Heart right ventricle (tissue), 16 donors: Measurements from ENCODE around the gene TMEM9. TPM values are rescaled to one million over a fixed set of nuclear protein-coding genes. Genes with fewer than 3 reads are reported as not detected.

Experiments
- ATAC-seq, 8 donors: fragments of 200-7000 bp; cut with Tn5 transposase; one replicate each; pipeline ENCODE4 v1.9.1; 2020; ENCODE audit warnings: mild to moderate bottlenecking in 8 of 8, moderate library complexity in 8 of 8, moderate number of reproducible peaks in 1 of 8
- DNase-seq, 2 donors: peaks; one replicate each; pipeline ENCODE4 v3.0.0-alpha.2; 2020
- H3K27ac ChIP-seq, 10 donors: fragments of 200-600 bp; sonication (generic) in 2 of 10; one replicate each; pipeline versions ENCODE4 v1.5.0 to v1.8.0; 2020 to 2022; ENCODE audit warnings: mild to moderate bottlenecking in 3 of 10
- H3K27me3 ChIP-seq, 7 donors: fragments of 200-600 bp; one replicate each; pipeline ENCODE4 v1.8.0; 2021 to 2022; ENCODE audit warnings: mild to moderate bottlenecking in 2 of 7
- H3K36me3 ChIP-seq, 9 donors: fragments of 200-600 bp; sonication (generic) in 1 of 9; one replicate each; pipeline versions ENCODE4 v1.5.0 to v1.8.0; 2020 to 2022; ENCODE audit warnings: mild to moderate bottlenecking in 2 of 9
- H3K4me1 ChIP-seq, 9 donors: fragments of 200-600 bp; sonication (generic) in 1 of 9; one replicate each; pipeline versions ENCODE4 v1.5.0 to v1.8.0; 2020 to 2022; ENCODE audit warnings: mild to moderate bottlenecking in 4 of 9
- H3K4me3 ChIP-seq, 10 donors: fragments of 200-600 bp; sonication (generic) in 2 of 10; one replicate each; pipeline versions ENCODE4 v1.5.0 to v1.8.0; 2020 to 2022; ENCODE audit warnings: mild to moderate bottlenecking in 7 of 10, moderate library complexity in 2 of 10
- H3K9me3 ChIP-seq, 11 donors: fragments of 200-600 bp in 10 of 11; sonication (generic) in 2 of 11; one replicate each; pipeline versions ENCODE4 v1.5.0 to v1.8.0; 2013 to 2022; ENCODE audit warnings: mild to moderate bottlenecking in 2 of 11, control low read depth in 1 of 11, moderate library complexity in 1 of 11
- WGBS, 2 donors: extraction: QIAGEN DNeasy Blood & Tissue Kit; methylation state at CpG; one replicate each; pipeline ENCODE4 v1.1.7; 2013; ENCODE audit warnings: inconsistent platforms in 1 of 2; 5-methylcytosine and 5-hydroxymethylcytosine counted together
- intact Hi-C, 10 donors: fragments of 100-400 bp; cut with DNase I; formaldehyde crosslinking; loops; one replicate each; pipeline versions ENCODE4 v1.11.1 to v1.14.2; 2022
- polyA plus RNA-seq, 2 donors: library from polyadenylated mRNA; stranded (reverse); fragments of 200-250 nt; gene quantifications; one replicate each; pipeline ENCODE4 v1.2.3, GENCODE V29; 2013
- total RNA-seq, 10 donors: library from RNA; stranded (reverse); fragmentation: NEBNext Ultra II Directional in 3 of 10; extraction: Animal tissue kit (Norgen Biotek cat#: 25700) in 3 of 10; gene quantifications; one replicate each; pipeline versions ENCODE4 v1.2.1 to v1.2.4, GENCODE V29; 2021 to 2023
- TF ChIP-seq, protein P1 (sequence below), 9 donors: fragments of 200-600 bp; sonication (generic) in 2 of 9; IDR thresholded peaks; one replicate each; pipeline versions ENCODE4 v1.5.0 to v1.8.0; 2021 to 2022; ENCODE audit warnings: antibody characterized with exemption in 9 of 9, mild to moderate bottlenecking in 5 of 9, moderate library complexity in 1 of 9
- donor health status: Arrhythmogenic right ventricular cardiomyopathy.
- donor health status: ischemic (EF 13 %, LVEDD 7.1; RV severe dilation, severe dysfunction).
- donor health status: healthy with polysubstance abuse.
- donor health status: DM: no; HTN: yes; CAD: no.
- donor health status: DM: no; HTN: no; CAD: no.
- donor health status: ischemic (EF 25% LVEDD 6.9; RV normal size, moderate dysfunction).
- donor health status: ischemic (EF 25% LVEDD 5.7; RV mildly dilated, moderate dysfunction).
- donor health status: healthy.
- donor health status: DM: yes; HTN: yes; CAD: no.
- donor health status: Ischemic cardiomyopathy.
- donor health status: ischemic (EF 35%, LVEDD 5.7; RV mildly dilated, moderate dysfunction).
- donor health status: nonischemic (EF 11% LVEDD 7.7; RV severe dilation, severe dysfunction).
- donor health status: DM: yes; HTN: yes; CAD: no.
- donor health status: PGD.
- donor health status: ischemic (EF 29% LVEDD 5.4; RV normal size, mild dysfunction).
- donor health status: nonischemic (EF 23%, LVEDD 6.1; RV moderate dilation, normal function).

Gene TMEM9
- total and polyA plus RNA-seq, 12 donors = 19.6 to 49.6 (median 25.4) TPM

DNA sequence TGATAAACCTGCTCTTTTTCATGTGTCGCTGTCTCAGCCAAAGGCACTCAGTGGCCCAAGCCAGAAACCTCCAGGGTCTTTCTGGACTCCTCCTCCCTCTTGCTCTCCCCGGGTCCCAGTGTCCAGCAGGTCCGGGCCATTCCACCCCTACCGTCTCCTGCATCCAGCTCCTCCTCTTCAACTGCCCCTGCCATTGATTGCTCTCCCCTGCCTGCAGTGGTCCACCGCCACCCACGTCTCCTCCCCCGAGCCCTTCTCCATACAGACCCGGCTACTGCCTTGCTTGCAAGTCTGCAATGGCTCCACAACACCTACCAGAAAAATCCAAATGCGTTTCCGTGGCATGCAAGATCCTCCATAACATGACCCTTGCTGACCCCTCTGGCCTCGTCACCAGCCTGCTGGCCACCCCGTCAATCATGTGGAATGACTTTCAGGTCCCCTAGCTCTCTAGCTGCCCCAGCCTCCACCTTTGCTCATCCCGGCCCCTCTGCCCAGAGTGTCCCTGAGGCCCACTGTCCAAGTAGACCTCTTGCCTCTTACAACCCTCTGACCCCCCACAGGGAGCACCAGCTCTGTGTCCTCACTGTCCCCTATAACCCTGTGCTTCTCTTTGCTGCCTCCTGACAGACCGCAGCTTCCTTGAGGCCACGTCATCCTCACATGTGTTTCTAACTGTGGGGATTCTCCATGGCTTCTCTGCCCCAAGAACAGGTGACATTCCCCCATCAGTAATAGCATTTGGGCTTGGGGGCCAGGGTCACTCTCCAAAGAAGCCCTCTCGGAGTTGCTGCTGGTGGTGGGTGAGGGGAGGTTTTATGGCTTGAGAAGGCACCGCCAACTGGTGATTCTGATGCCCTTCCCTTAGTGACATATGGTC lies 57.1 kb downstream of the TMEM9 start:
- H3K9me3 ChIP-seq = no peaks in the 10 kb centered on the region
- intact Hi-C loops = loop anchor here in 1 of 10 donors (10.0 kb wide), 1 partner anchor 118 kb away; no protein-coding TSS in a partner anchor
- no peaks in the 10 kb centered on the region for H3K4me1 ChIP-seq
- ATAC-seq = no peak
- H3K27ac ChIP-seq = no peak overlapping the region
- TF ChIP-seq, protein P1, sequence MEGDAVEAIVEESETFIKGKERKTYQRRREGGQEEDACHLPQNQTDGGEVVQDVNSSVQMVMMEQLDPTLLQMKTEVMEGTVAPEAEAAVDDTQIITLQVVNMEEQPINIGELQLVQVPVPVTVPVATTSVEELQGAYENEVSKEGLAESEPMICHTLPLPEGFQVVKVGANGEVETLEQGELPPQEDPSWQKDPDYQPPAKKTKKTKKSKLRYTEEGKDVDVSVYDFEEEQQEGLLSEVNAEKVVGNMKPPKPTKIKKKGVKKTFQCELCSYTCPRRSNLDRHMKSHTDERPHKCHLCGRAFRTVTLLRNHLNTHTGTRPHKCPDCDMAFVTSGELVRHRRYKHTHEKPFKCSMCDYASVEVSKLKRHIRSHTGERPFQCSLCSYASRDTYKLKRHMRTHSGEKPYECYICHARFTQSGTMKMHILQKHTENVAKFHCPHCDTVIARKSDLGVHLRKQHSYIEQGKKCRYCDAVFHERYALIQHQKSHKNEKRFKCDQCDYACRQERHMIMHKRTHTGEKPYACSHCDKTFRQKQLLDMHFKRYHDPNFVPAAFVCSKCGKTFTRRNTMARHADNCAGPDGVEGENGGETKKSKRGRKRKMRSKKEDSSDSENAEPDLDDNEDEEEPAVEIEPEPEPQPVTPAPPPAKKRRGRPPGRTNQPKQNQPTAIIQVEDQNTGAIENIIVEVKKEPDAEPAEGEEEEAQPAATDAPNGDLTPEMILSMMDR (IDR thresholded peaks at IDR 0.05) = no peak
- H3K4me3 ChIP-seq = no peak overlapping the region
- no peak for DNase-seq
- WGBS, 2 donors = 84 to 88% methylated on average over 17 of the region's 17 CpGs
- no peaks in the 10 kb centered on the region for H3K36me3 ChIP-seq
- H3K27me3 ChIP-seq = peaks cover 0 to 11% (median 0%) of the 10 kb centered on the region in 7 donors

DNA sequence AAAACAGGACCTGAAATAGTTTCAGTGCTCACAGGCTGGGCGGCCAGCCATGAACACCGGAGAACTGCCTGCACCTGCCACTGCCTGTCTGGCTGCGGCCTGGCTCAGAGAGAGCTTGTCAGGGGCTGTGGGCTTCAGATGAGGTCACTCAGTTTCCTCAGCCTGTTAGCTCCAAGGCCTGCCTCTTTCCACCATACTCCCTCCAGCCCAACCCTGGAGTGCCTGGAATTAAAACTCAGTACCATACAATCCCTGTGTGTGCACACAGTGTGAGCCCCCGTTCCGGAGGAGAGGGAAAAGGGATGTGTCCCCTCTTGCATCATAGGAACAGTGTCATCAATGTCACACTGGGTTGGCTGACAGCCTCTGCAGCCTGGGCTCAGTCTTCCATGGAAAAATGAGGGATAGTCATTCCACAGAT lies 58.2 kb downstream of the TMEM9 start:
- Histone ChIP-seq H3K27ac (no peak overlapping the region), H3K27me3 (peaks cover 0 to 8% (median 0%) of the 10 kb centered on the region in 7 donors), H3K4me1 (no peaks in the 10 kb centered on the region), H3K4me3 (no peak overlapping the region), H3K36me3 (no peaks in the 10 kb centered on the region), H3K9me3 (no peaks in the 10 kb centered on the region)
- ATAC-seq = no peak
- intact Hi-C loops = loop anchor here in 1 of 10 donors (10.0 kb wide), 1 partner anchor 119 kb away; no protein-coding TSS in a partner anchor
- TF ChIP-seq, protein P1 (IDR thresholded peaks at IDR 0.05) = no peak
- 70 to 84% methylated on average over 5 of the region's 5 CpGs for WGBS, 2 donors
- DNase-seq = no peak

DNA sequence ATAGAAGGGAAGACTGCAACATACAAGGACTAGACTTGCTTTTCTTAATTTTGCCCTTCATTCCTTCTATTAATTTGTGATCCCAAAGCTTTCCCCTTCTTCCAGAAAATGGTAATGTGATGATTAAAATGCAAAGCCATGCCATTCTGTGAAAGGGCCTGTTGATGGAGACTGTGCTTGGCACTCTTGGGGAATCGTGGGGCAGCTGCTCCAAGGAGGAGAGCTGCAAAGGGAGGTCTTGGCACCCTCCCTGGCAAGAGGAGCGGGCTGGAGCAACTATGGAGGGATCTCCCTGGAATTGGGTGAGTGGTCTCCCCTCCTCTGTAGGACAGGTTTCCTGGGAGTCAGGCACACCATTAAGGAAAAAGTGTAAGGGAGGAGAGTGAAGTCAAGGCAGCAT lies 58.7 kb downstream of the TMEM9 start:
- TF ChIP-seq, protein P1 (IDR thresholded peaks at IDR 0.05) = no peak
- intact Hi-C loops = loop anchor here in 1 of 10 donors (10.0 kb wide), 1 partner anchor 119 kb away; no protein-coding TSS in a partner anchor
- 88 to 94% methylated on average over 2 of the region's 2 CpGs for WGBS, 2 donors
- no peak overlapping the region for H3K27ac ChIP-seq
- H3K4me1 ChIP-seq = no peaks in the 10 kb centered on the region
- ATAC-seq (no peak), DNase-seq (no peak)
- H3K27me3 ChIP-seq = peaks cover 0 to 8% (median 0%) of the 10 kb centered on the region in 7 donors
- no peaks in the 10 kb centered on the region for H3K36me3 ChIP-seq
- no peaks in the 10 kb centered on the region for H3K9me3 ChIP-seq
- no peak overlapping the region for H3K4me3 ChIP-seq

DNA sequence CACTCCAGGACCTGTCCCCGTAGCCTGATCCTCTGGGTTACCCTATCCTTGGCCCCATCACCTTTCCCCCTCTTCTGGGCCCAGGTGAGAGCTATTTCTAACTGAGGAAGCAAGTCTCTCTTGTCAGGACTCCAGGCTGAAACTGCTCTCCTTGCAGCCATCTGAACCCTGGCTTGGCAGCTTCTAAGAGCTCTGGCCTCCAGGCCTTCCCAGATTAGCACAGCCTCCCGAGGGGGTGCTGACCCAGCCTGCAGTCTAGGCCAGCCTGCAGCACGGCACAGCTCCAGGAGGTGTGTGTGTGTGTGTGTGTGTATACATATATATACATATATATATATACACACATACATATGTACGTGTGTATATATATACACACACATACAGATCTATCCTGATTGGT lies 59.4 kb downstream of the TMEM9 start:
- Histone ChIP-seq H3K9me3 (no peaks in the 10 kb centered on the region), H3K27me3 (peaks cover 0 to 11% (median 0%) of the 10 kb centered on the region in 7 donors), H3K27ac (no peak overlapping the region), H3K36me3 (no peaks in the 10 kb centered on the region), H3K4me1 (no peaks in the 10 kb centered on the region), H3K4me3 (no peak overlapping the region)
- intact Hi-C loops = loop anchor here in 1 of 10 donors (10.0 kb wide), 1 partner anchor 120 kb away; no protein-coding TSS in a partner anchor
- WGBS, 2 donors = 52 to 61% methylated on average over 4 of the region's 4 CpGs
- DNase-seq (no peak), ATAC-seq (peak in 1 of 8 donors; percentile 20)
- TF ChIP-seq, protein P1 (IDR thresholded peaks at IDR 0.05) = no peak
